ENCODE data around the gene ADTRP. TPM values are rescaled to one million over a fixed set of nuclear protein-coding genes. Genes with fewer than 3 reads are reported as not detected.
"Not testable (repeated sequence)": the region's sequence is repeated elsewhere in the genome, so short reads cannot be mapped to it uniquely, and the experiment has no call there.

ADTRP gene
- polyA plus RNA-seq, 1 donor = 1.2 TPM

GRCh38 chr6:11804135-11804534 is 25.5 kb upstream of the ADTRP start:
- DNase-seq = no peak

- no peak for DNase-seq
Measured at GRCh38 chr6:11803591-11803971, 25.0 kb upstream of the ADTRP start.

DNA sequence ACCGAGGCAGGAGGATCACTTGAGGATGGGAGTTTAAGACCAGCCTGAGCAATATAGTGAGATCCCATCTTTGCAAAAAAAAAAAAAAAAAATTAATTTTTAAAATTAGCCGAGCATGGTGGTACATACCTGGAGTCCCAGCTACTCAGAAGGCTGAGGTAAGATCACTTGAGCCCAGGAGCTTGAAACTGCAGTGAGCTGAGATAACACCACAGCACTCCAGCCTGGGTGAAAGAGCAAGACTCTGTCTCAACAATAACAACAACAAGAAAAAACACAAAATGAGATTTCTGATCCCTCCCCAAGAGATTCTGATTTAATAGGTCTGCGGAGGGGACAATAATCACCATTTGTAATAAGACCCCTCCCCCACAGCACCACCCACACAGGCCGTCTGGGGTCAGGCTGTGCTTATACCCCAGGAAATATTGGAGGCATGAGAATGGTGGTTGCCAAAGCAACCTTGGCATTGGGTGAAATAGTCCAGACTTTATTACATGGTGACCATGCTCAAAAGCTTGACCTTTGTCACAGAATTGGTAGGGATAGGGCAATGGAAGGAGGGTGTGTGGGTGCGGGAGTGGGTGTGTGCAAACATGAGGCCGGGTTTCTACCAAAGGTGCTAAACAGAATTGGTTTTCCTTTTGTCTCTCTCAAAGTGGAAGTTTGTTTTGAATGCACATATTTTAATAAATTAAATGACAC is 24.4 kb upstream of the ADTRP start:
- no peak for DNase-seq

- DNase-seq = not testable (repeated sequence)
Measured at GRCh38 chr6:11800531-11800930, 21.9 kb upstream of the ADTRP start.

DNA sequence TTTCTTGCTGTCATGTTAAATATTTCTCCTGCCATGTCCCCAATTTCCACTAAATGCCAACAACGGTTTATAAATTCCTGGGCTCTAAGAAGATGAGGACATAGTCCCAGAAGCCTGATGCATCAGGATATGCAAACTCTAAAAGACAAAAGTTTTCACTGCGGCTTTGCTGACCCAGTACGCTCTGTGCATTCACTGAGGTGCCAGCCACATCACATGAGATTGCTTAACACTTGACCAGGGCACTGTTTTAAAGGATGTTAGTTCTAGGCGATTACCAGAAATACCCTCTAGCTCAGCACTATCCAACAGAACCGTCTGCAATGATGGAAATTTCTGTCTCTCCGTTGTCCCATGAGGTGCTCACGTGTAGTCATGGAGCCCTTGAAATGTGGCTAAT is 19.9 kb upstream of the ADTRP start:
- no peak for DNase-seq

DNA sequence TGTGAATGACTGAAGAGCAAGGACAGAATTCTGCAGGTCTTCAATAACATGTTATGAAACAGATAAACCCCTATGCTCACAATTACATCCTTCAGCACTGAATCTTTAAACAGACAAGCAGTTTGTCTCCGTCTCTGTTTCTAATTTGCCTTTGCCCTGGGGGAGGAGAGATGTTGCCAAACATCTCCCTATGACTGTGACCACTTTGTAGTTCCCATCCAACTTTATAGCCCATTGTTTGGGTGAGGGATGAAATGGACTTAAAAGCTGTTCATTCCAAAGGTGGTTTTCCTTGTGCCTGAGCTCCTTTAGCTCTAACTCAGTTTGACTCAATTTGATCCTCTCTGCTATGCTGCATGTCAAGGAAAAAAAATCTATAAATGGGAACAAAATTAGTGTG is 19.5 kb upstream of the ADTRP start:
- DNase-seq = no peak

DNA sequence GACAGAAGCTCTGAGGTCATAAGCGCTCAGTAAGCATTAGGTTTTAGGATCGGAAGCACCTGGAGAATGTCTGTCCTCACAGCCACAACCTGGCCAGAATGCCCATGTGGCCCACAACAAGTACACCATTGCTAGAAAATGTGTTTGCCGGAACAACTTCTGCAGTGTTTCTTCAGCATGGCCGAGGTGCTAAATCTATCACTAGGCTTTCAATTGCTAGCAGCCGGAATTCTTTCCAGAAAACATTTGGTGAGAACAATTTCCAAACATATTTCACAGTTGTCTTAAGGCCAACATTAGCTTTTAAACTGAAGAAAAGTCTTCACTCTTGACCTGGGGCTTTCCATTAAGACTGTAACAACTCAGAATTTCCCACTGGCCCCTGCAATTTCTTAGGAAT is 18.2 kb upstream of the ADTRP start:
- no peak for DNase-seq

GRCh38 chr6:11795403-11795802 is 16.8 kb upstream of the ADTRP start:
- no peak for DNase-seq

GRCh38 chr6:11793277-11793676 is 14.7 kb upstream of the ADTRP start:
- no peak for DNase-seq

GRCh38 chr6:11791354-11792107 is 12.9 kb upstream of the ADTRP start:
- no peak for DNase-seq

GRCh38 chr6:11789744-11790143 is 11.1 kb upstream of the ADTRP start:
- DNase-seq = no peak

DNA sequence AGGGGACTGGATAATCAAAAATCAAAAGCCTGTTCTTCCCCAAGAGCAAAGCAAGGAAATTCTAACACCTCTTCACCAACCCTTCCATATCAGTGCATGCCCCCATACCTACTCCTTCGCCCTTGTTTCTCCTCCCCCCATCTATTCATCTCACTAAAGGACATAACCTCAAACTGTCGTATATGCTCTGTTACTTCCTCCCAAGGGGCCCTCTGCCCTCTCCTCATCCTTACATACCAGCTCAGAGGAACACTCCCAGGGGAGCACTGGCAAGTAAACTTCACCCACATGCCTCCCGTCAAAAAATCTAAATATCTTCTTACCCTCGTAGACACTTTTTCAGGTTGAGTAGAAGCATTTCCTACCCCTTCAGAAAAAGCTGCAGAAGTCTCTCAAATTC is 9.4 kb upstream of the ADTRP start:
- no peak for DNase-seq

GRCh38 chr6:11785774-11786579 is 7.4 kb upstream of the ADTRP start:
- no peak for DNase-seq

DNA sequence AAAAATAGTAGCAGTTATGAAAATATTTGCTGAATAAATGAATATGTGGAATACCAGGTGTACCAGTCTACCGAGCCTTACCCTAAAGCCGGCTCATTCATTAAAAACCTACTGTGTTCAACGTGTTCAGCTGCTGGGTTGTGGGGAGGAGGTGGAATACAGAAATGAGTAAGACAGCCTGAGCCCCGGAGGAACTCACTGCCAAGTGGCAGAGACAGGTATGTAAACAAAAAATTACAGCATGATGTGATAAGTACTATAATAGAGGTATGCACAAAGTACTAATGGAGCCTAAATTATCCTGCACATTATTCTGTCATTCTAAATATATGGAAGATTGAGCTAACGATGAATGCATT is 6.8 kb upstream of the ADTRP start:
- no peak for DNase-seq

DNA sequence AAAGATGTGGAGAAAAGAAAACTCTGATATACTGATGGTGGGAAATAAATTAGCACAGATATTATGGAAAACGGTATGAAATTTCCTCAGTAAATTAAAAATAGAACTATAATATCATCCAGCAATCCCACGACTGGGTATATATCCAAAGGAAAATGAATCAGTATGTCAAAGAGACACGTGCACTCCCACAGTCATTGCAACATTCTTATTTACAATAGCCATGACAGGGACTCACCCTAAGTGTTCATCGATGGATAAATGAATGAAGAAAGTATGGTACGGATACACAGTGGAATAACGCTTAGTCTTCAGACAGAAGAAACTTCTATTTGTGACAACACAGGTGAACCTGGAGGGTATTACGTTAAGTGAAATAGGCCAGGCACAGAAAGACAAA is 5.7 kb upstream of the ADTRP start:
- no peak for DNase-seq

DNA sequence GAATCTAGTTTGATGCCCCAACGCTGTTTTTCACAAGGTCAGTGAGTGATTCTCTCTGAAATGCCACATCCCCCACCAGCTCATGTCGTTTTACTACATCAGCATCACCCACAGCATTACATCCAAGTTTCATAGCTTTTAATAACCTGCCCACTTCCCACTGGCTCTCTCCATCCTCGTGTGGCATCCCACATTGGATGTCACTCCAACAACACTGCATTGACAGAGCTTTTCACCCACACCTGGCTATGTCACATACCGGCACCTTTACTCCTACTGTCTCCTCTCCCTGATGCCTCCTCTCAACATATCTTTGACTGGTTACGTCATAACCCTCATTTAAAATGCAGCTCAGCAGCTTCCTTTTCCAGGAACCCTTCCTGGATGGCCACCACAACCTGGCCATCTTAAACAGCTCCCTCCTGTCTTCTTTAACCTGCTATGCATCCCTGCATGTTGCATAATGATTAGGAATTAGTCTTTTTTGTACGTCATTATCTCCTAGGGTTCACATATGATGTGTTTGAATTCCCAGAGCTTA is 5.0 kb upstream of the ADTRP start:
- no peak for DNase-seq

- no peak for DNase-seq
Measured at GRCh38 chr6:11782524-11782923, 3.9 kb upstream of the ADTRP start.

DNA sequence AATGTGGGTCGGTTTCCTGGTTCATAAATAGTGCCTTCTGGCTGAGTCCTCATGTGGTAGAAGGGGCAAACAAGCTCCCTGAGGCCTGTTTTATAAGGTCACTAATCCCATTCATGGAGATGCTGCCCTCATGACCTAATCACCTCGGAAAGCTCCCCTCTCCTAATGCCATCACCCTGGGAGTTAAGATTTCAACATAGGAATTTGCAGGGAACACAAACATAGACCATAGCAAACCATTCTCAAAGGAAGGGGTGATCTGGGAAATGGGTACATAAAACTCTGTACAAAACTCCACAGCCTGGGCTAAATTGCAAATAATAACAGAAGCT is 1.5 kb upstream of the ADTRP start:
- no peak for DNase-seq

- no peak for DNase-seq
Measured at GRCh38 chr6:11779329-11780096, 910 bp upstream of the ADTRP start.

DNA sequence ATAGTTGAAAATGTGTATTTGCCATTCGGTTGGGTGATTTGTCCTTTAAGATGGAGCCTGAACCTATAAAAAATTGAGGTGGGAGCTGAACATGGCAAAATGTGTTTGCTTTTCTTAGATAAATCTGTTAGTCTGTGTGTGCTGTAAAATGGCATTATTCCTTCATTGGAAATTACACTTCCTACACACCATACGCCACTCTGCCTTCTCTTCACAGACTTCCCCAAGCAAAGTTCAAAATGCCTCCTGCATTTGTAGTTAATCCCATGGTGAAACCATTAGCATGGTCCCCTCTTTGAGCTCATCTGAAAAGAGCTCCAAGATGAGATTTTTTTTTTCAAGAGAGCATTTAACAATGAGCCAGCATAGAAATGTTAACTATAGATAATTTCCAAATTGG is 567 bp downstream of the ADTRP start:
- no peak for DNase-seq

- no peak for DNase-seq
Measured at GRCh38 chr6:11775791-11776409, 2.7 kb downstream of the ADTRP start.

GRCh38 chr6:11774426-11774825 is 4.2 kb downstream of the ADTRP start:
- DNase-seq = no peak

Measured in left kidney (tissue), 2 donors.